ENCODE data around the gene SYTL3.

The SYTL3 gene

GRCh38 chr6:158780988-158781691, 131.3 kb downstream of the SYTL3 start:
- peak overlapping the region; percentile 89 for H3K27ac ChIP-seq
- TF ChIP-seq CTCF (conservative IDR thresholded peaks at IDR 0.05): no peak

- TF ChIP-seq CTCF (conservative IDR thresholded peaks at IDR 0.05): no peak
- H3K27ac ChIP-seq: peak overlapping the region; percentile 89
These were observed 132.0 kb downstream of the SYTL3 start for GRCh38 chr6:158781692-158782373.

- H3K27ac ChIP-seq: peak overlapping the region; percentile 89
- no peak for TF ChIP-seq CTCF (conservative IDR thresholded peaks at IDR 0.05)
These were observed 132.7 kb downstream of the SYTL3 start for GRCh38 chr6:158782432-158783166.

- no peak for TF ChIP-seq CTCF (conservative IDR thresholded peaks at IDR 0.05)
- peak overlapping the region; percentile 89 for H3K27ac ChIP-seq
These were observed 133.3 kb downstream of the SYTL3 start for GRCh38 chr6:158783167-158783450.

GRCh38 chr6:158783851-158784250, 134.0 kb downstream of the SYTL3 start:
- TF ChIP-seq CTCF (conservative IDR thresholded peaks at IDR 0.05): no peak
- H3K27ac ChIP-seq: peak overlapping the region; percentile 83

GRCh38 chr6:158784505-158784904, 134.7 kb downstream of the SYTL3 start:
- no peak for TF ChIP-seq CTCF (conservative IDR thresholded peaks at IDR 0.05)
- H3K27ac ChIP-seq: peak overlapping the region; percentile 83

- TF ChIP-seq CTCF (conservative IDR thresholded peaks at IDR 0.05): no peak
These were observed 135.2 kb downstream of the SYTL3 start for GRCh38 chr6:158785036-158785435.

More at GRCh38 chr6:158785036-158785435, 135.2 kb downstream of the SYTL3 start:
- peak overlapping the region; percentile 83 for H3K27ac ChIP-seq
